ENCODE data around the gene LRRN1. TPM values are rescaled to one million over a fixed set of nuclear protein-coding genes. Genes with fewer than 3 reads are reported as not detected.

LRRN1 gene
- total RNA-seq, 1 donor: 4.0 TPM

DNA sequence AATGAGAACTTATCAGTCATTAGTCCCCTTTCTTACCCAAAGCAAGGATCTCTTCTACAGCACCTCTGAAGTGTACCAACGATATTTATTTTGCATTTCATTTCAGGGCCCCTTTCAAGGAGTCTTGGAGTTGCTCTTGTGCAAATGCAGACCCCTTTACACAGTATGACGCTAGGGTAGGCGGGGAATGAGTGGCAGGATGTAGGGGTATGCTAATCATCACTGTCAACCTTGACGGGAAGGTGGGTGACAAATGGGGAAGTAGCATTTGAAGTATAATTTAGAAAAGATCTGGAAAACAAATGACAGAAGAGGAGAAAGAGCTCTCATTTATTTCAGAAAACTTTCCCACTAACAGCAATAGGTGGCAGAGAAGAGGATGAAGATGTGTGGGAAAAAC lies 94.4 kb downstream of the LRRN1 start:
- Histone ChIP-seq H3K27ac (ENCODE audit: low read depth, low read length) (no peak overlapping the region), H4K20me1 (ENCODE audit: insufficient read depth, low read length) (no peaks in the 10 kb centered on the region), H3K27me3 (ENCODE audit: insufficient read depth, low read length) (no peaks in the 10 kb centered on the region), H2AFZ (ENCODE audit: low read length) (no peak overlapping the region), H3K4me1 (ENCODE audit: insufficient read depth, low read length) (no peaks in the 10 kb centered on the region), H3K4me2 (ENCODE audit: insufficient read depth, low read length) (no peak overlapping the region), H3K36me3 (ENCODE audit: insufficient read depth, low read length) (no peaks in the 10 kb centered on the region), H3K4me3 (ENCODE audit: insufficient read depth, low read length) (no peak overlapping the region), H3K79me2 (ENCODE audit: insufficient read depth, low read length) (no peaks in the 10 kb centered on the region), H3K9me3 (ENCODE audit: low read depth, low read length) (no peaks in the 10 kb centered on the region)
- no peak for DNase-seq (ENCODE audit: insufficient read length, low spot score, missing footprints)
- TF ChIP-seq, protein P1, sequence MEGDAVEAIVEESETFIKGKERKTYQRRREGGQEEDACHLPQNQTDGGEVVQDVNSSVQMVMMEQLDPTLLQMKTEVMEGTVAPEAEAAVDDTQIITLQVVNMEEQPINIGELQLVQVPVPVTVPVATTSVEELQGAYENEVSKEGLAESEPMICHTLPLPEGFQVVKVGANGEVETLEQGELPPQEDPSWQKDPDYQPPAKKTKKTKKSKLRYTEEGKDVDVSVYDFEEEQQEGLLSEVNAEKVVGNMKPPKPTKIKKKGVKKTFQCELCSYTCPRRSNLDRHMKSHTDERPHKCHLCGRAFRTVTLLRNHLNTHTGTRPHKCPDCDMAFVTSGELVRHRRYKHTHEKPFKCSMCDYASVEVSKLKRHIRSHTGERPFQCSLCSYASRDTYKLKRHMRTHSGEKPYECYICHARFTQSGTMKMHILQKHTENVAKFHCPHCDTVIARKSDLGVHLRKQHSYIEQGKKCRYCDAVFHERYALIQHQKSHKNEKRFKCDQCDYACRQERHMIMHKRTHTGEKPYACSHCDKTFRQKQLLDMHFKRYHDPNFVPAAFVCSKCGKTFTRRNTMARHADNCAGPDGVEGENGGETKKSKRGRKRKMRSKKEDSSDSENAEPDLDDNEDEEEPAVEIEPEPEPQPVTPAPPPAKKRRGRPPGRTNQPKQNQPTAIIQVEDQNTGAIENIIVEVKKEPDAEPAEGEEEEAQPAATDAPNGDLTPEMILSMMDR (IDR thresholded peaks at IDR 0.05; ENCODE audit: extremely low read depth, low read depth, low read length): no peak

All from osteoblast (primary cell).